Hematopoietic multipotent progenitor cell (in vitro differentiated cells): ENCODE results near the gene GAPT. TPM values are rescaled to one million over a fixed set of nuclear protein-coding genes. Genes with fewer than 3 reads are reported as not detected.

Source experiments
- DNase-seq, 3 donors: peaks; one replicate each; pipeline ENCODE4 v3.0.0-alpha.2; 2011 to 2015; ENCODE audit warnings: low read depth in 2 of 3, low spot score in 2 of 3
- total RNA-seq: library from RNA; depleted of rRNA; stranded (reverse); fragments of >200 nt; gene quantifications from one replicate; pipeline ENCODE4 v1.2.3, GENCODE V29; 2012

GAPT gene
- total RNA-seq: 24.5 TPM

- DNase-seq: peak in 2 of 3 donors; percentile 78 to 96
Measured at GRCh38 chr5:58491216-58491892, at the start of gene GAPT. TSS of gene GAPT (plus strand) at chr5:58491435. CDS start at chr5:58494537, 3,102 bp downstream.

GRCh38 chr5:58444805-58445204 lies 46.4 kb upstream of the GAPT start:
- DNase-seq: no peak

- no peak for DNase-seq
Measured at GRCh38 chr5:58446024-58446423, 45.2 kb upstream of the GAPT start.

- no peak for DNase-seq
Measured at GRCh38 chr5:58447226-58447625, 44.0 kb upstream of the GAPT start.

DNA sequence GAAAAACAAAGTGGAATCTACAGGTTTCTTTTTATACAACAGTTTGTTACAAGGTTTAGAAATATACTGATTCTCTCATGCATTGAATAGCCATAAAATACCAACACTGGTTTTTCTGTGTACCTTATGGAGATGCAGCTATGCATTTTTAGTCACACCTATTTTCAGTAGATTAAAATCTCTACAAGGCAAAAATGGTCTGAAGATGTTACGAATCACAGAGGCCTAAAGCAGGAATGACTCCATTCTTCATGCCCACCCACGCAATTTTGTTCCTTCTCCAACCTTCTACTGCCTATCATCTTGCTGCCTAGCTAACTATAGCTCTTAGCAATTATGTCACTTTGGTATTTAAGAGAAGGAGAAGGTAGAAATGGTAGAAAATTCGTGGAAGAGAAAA lies 41.2 kb upstream of the GAPT start:
- DNase-seq: no peak

DNA sequence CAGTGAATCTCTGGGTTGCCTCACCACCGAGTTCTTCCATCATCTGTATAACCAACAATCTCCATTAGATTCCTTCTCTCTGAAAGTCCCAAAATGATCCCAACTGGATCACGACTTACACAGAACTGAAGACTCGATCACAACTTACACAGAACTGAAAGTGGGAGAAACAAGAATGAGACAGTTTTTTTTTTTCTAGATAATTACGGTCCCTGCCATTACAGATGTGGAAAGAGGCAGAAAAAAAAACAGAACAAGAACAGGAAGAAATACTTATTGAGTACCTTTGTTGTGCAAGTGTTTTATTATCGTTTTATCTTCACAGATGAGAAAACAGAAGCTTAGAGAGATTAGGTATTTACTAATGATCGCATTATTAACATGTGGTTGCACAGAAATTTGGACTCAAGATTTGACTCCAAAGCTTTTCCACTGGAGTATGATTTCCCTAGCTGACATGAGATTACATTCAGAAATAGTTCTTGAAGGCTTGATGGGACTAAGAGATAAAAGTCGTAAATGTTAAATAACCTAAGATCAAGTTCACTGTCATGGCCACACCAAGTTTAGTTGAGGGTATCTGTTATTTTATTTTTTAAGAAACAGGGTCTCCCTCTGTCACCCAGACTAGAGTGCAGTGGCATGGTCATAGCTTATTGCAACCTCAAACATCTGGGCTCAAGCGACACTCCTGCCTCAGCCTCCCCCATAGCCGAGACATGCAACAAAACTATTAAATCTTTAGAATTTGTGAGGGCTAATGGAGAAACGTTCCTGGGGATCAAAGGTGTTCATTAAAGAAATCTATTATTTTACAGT lies 40.2 kb upstream of the GAPT start:
- DNase-seq: no peak

DNA sequence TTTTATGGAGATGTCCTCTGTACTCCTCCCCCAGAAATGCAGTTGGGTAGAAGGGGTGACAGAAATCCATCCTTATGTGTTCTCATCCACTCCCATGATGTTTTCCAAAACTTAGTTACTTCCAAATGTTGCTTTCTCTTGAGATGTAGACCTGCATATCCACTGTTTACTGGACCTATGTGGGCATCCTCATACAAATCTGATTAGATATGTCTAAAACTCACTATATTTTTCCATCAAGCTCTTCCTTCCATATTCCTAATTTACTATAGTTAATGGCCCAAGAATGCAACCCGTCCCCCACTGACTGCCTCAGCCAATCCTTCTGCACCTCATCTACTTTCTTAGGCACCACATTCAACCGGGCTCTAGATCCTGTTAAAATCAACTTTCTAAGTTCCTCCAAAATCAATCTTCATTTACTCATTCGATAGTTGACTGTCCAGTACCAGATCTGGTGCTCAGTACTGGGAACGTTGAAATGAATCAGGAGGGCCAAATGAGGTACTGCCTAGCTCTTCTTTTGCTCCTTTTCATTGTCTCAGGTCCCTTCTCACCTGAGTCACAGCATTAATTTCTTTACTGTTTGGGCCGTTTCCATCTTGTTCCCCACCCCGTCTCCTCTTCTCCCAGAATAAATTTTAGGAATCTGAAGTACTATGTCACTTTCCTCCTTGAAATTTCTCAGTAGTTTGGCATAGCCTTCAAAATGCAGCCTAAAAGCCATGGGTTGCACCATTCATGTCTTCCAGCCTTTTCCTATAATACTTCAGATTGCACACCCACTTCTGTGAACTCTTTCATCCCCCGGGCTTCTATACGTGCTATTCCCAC lies 39.3 kb upstream of the GAPT start:
- DNase-seq: no peak

DNA sequence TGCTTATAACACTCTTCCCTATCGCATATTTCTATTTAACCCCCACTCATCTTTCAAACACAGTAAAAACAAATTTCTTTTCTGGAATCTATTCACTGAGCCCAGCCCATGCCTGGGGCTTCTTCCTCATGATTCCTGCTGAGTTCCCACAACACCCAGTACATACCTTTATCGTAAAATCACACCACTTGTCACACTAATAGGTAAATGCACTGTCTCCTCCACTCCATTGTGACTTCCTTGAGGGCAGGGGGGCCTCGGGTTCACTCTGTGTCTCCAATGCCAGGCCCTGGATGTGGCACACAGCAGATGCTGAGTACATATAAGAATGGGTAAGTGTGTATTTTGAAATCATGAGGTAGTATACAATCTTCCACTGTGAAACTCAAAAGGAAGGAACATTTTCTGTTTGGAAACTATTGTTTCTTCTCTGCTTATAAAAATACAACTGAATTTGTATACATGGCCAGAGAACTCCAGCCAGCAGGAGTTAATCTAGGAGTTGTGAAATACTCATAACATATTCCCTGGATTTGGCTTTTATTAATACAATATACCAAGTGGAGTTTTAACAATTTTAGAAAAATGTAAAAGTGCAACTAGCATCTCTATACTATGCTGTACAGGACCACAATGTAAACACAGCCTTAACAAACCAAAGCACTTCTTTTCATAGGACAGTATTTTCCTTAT lies 38.5 kb upstream of the GAPT start:
- no peak for DNase-seq

GRCh38 chr5:58453306-58453705 lies 37.9 kb upstream of the GAPT start:
- DNase-seq: no peak

- DNase-seq: no peak
Measured at GRCh38 chr5:58454025-58454424, 37.2 kb upstream of the GAPT start.

GRCh38 chr5:58455066-58455465 lies 36.2 kb upstream of the GAPT start:
- no peak for DNase-seq

DNA sequence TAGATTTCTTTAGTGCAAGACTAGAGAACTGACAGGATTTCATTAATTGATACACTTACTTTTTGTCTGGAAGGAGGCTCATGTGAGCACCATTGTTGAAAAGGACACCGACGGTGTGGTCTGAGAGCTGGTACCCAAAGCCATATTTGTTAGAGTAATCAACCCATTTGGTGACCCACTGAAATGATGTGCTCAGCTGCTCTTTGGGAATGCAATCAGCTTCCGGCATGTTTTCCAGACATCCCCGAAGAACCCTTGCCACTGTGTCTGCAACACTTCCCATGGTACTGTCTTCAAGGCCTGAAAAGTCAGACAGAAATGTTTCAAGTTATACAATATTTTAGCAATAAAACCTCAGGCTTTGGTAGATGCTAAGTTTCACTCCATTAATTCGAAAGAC lies 35.8 kb upstream of the GAPT start:
- no peak for DNase-seq

DNA sequence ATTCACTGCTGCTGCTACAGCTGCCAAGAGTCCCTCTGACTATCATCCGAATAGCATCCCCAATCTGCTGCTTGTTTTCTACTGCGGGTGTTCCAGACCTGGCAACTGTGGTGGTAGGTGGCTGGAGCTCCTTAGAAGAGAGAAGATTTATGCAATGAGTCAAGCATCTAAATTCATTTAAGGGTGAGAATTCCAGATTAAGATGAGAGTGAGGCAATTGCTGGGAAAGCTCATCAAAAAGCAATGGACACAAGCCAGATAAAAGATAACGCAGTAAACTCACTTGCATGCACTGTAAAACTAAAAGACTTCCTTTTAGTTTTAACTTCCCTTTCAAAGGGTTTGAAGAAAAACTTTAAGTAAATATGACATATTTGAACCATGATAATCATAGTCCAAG lies 35.2 kb upstream of the GAPT start:
- DNase-seq: no peak

- no peak for DNase-seq
Measured at GRCh38 chr5:58456486-58456885, 34.7 kb upstream of the GAPT start.

DNA sequence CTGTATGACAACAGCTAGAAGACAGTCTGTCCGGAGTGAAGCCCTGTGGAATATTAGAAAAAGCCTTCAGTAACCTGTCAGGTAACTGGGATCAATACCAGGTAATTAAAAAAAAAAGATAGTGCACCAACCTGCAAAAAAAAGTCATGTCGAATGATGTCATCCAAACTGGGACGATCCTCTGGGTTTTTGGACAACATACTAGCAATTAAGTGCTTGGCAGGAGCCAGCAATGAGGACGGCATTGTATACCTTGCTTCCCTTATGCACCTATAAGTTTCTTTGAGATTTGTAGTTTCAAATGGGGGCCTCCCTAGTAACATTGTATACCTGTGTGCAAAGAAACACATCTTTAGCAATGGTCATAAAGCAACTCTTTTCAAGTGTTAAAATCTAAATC lies 34.2 kb upstream of the GAPT start:
- no peak for DNase-seq

- DNase-seq: no peak
Measured at GRCh38 chr5:58458141-58458742, 33.0 kb upstream of the GAPT start.

- DNase-seq: peak in 1 of 3 donors; percentile 9
Measured at GRCh38 chr5:58458743-58459145, 32.5 kb upstream of the GAPT start.

DNA sequence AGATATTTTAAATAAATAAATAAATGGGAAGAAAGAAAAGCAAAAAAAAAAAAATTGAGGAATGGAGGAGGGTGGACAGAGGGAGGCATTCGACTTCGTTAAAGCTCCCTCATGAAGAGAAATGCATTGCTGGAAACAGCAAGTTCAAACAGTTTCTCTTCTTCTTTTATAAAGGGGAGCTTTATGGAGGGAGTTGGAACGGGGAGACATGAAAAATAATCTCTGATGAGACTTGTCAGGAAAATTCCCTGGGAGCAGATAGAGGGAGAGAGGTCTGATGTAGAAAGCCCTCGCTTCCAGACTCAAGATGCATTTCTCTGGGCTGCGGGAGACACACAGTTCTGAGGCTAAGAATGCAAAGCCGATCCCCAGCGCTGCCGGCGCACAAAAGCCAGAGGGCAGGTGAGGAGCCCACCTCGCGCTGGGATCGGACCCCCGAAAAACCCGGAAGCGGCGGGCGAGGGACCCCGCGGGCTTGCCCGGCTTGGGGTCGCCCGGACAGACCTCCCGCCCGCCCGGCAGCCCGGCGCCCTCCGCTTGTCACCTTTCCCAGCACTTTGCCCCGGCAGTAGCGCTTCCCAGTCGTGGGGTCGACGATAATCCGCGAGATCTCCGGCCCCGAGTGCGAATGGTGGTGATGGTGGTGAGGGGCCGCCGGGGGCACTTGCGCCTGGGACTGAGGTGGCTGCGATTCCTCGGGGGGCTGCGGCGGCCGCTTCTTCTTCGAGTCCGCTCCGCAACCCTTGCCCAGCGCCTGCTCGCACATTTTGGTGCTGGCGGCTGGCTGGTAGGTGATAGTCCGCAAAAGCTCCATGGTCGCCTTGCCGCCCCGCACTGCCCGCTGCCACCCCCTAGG lies 31.9 kb upstream of the GAPT start:
- peak; percentile 5 to 44 (median 10) for DNase-seq

DNA sequence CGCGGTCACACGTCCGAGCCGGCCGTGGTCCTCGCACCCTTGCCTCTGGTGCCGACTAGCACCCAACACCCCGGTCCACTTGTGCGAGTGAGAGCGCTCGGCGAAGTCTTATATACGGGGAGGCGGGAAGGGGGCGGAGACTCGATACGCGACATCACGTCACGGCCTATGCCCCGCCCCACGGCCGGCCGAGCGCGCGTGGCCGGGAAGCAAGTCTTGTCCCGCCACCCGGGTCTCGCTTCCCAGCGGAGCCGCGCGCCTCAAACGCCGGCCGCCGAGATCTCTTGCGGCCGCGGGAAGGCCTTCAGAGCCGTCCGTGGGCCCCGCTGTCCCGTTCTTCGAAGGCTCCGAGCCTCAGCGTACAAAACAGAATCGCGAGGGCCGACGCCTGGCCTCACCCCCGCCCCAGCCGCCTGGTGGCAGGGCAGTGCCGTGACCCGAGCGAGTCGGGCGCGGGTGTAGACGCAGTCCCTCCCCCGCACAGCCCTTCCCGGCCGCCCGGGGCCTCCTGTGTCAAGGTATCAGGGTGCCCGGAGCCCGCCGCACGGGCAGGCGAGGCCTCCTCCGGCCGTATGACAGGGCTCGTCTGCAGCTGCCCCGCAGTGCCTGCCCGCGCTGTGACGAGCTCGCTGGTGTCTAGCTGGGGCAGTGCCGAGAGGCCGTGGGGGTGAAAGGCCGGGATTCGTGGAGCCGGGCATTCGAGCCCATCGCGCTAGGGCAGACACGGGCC lies 31.1 kb upstream of the GAPT start, which contains the start of gene PLK2:
Gene PLK2, minus strand, starts transcription at position 85 of the 730 bp plus-strand sequence. CDS start 127 bp downstream, outside the sequence.
- peak; percentile 87 to 94 (median 91) for DNase-seq
